IMR-90 (cell line): ENCODE data around the gene KLKB1.

Source experiments
- CTCF ChIP-seq: conservative IDR thresholded peaks from 2 replicates; pipeline ENCODE4 v1.5.1; 2012; ENCODE audit warnings: mild to moderate bottlenecking, low read depth, low read length, improper control_type of control experiment
- USF2 ChIP-seq: fragments of 150-350 bp; IDR thresholded peaks from 2 replicates; pipeline ENCODE4 v1.6.1; 2017; ENCODE audit warnings: mild to moderate bottlenecking, antibody characterized with exemption, low read length, low read depth

- TF ChIP-seq USF2 (no peak), CTCF (no peak)
These were observed 31.2 kb upstream of the KLKB1 start for GRCh38 chr4:186196063-186196462.
